Activated T-helper 17 cell treated with anti-CD3 and anti-CD28 coated beads, Interleukin-2, amount 50 U/mL, for 72 hours (primary cell): ENCODE data around the gene SGMS2. TPM values are rescaled to one million over a fixed set of nuclear protein-coding genes. Genes with fewer than 3 reads are reported as not detected.

Source experiments
- ATAC-seq: fragments of 150-1000 bp; cut with Tn5 transposase; replicated peaks from 2 replicates; pipeline ENCODE4 v1.10.0; 2021; ENCODE audit warnings: mild to moderate bottlenecking, moderate library complexity
- H3K27ac Mint-ChIP-seq: one replicate; pipeline ENCODE4 v1.8.0; 2022; ENCODE audit warnings: mixed read lengths
- H3K27me3 Mint-ChIP-seq: one replicate; pipeline ENCODE4 v1.8.0; 2022; ENCODE audit warnings: mixed read lengths
- H3K36me3 Mint-ChIP-seq: one replicate; pipeline ENCODE4 v1.8.0; 2022; ENCODE audit warnings: low read depth, mild to moderate bottlenecking, mixed read lengths
- H3K4me1 Mint-ChIP-seq: one replicate; pipeline ENCODE4 v1.8.0; 2022; ENCODE audit warnings: mixed read lengths
- H3K4me3 Mint-ChIP-seq: one replicate; pipeline ENCODE4 v1.8.0; 2022; ENCODE audit warnings: mild to moderate bottlenecking, mixed read lengths
- H3K9me3 Mint-ChIP-seq: one replicate; pipeline ENCODE4 v1.8.0; 2022; ENCODE audit warnings: mixed read lengths
- total RNA-seq, 2 donors: library from RNA; stranded (reverse); gene quantifications; one replicate each; pipeline ENCODE4 v1.2.3, GENCODE V29; 2022

Gene SGMS2
- total RNA-seq, 2 donors from 2014 or later, result 0.19 to 1.2 TPM

GRCh38 chr4:107870236-107870635 is 45.5 kb downstream of the SGMS2 start:
- no peak for ATAC-seq
- Mint-ChIP-seq H3K4me3 (no peak overlapping the region), H3K27me3 (peaks cover 6% of the 10 kb centered on the region), H3K4me1 (no peaks in the 10 kb centered on the region), H3K36me3 (no peaks in the 10 kb centered on the region), H3K27ac (no peak overlapping the region), H3K9me3 (no peaks in the 10 kb centered on the region)

GRCh38 chr4:107870916-107871786 is 46.4 kb downstream of the SGMS2 start:
- Mint-ChIP-seq H3K36me3 (no peaks in the 10 kb centered on the region), H3K27ac (no peak overlapping the region), H3K4me1 (no peaks in the 10 kb centered on the region), H3K27me3 (peaks cover 7% of the 10 kb centered on the region), H3K4me3 (no peak overlapping the region), H3K9me3 (no peaks in the 10 kb centered on the region)
- no peak for ATAC-seq

DNA sequence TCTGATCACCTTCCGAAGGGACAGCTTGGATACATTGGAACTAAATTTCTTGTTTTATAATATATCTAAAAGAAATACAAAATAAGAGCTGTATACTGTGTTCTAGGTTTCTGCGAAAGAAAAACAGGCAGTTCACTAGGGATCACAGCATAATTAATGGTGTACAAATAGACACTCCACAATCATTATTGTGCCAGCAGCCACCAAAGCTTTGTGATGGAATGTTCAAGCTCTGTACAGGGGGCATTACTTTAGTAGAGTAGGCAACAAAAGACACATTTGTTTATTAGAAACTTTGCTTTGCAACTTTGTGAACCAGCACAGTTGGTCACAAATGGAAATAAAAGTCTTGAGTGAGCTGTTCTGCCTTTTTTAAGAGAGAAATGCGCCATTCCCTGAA is 49.3 kb downstream of the SGMS2 start:
- Mint-ChIP-seq H3K27ac (no peak overlapping the region), H3K36me3 (no peaks in the 10 kb centered on the region), H3K4me1 (no peaks in the 10 kb centered on the region), H3K9me3 (no peaks in the 10 kb centered on the region), H3K4me3 (no peak overlapping the region), H3K27me3 (peaks cover 7% of the 10 kb centered on the region)
- no peak for ATAC-seq

DNA sequence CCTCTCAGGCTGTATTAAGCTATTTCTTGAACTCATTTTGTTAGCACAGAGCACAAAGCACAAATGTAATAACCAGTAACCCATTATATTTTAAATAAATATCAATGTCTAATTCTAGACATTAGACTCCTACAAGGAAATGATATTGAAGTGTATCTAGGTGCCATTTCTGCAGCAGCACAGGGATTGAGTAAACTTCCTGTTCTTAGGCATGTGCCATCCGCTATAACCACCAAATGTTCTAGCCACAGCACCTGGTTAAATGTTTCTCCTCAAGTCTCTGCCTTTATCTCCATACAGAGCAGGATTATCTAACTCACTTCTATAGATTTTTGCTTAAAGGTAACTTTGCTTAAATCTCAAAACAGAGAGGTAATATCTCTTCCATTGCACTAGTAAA is 51.4 kb downstream of the SGMS2 start:
- Mint-ChIP-seq H3K9me3 (no peaks in the 10 kb centered on the region), H3K27ac (no peak overlapping the region), H3K4me3 (no peak overlapping the region), H3K36me3 (no peaks in the 10 kb centered on the region), H3K27me3 (peaks cover 7% of the 10 kb centered on the region), H3K4me1 (no peaks in the 10 kb centered on the region)
- ATAC-seq, result no peak

- no peak overlapping the region for H3K4me3 Mint-ChIP-seq
- no peak for ATAC-seq
- H3K9me3 Mint-ChIP-seq, result no peaks in the 10 kb centered on the region
- H3K4me1 Mint-ChIP-seq, result no peaks in the 10 kb centered on the region
- H3K27me3 Mint-ChIP-seq, result peaks cover 12% of the 10 kb centered on the region
- no peak overlapping the region for H3K27ac Mint-ChIP-seq
- no peaks in the 10 kb centered on the region for H3K36me3 Mint-ChIP-seq
These were observed 52.6 kb downstream of the SGMS2 start for GRCh38 chr4:107877361-107877760.

GRCh38 chr4:107885865-107886264 is 61.1 kb downstream of the SGMS2 start:
- Mint-ChIP-seq H3K27ac (no peak overlapping the region), H3K4me3 (no peak overlapping the region), H3K4me1 (no peaks in the 10 kb centered on the region), H3K9me3 (no peaks in the 10 kb centered on the region), H3K36me3 (no peaks in the 10 kb centered on the region), H3K27me3 (peaks cover 13% of the 10 kb centered on the region)
- ATAC-seq, result no peak

DNA sequence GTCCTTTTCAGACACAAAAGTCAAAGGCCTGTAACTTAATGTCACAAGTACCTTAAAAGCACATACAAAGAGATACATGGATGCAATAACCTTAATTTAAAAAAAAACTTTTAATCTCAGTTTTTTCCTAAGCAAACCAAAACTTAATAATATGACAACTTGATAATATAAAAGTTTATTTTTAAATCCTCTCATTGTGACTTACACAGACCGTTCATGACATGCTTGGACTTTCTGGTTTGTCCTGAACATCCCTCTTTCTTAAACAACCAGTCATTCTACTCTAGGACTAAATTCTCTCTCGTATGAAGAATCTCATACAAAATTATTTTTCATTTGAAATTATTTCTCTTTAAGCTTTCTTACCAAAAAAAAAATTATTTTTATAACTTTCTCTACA is 63.5 kb downstream of the SGMS2 start:
- H3K36me3 Mint-ChIP-seq, result no peaks in the 10 kb centered on the region
- H3K9me3 Mint-ChIP-seq, result no peaks in the 10 kb centered on the region
- no peak for ATAC-seq
- H3K27me3 Mint-ChIP-seq, result peaks cover 13% of the 10 kb centered on the region
- no peaks in the 10 kb centered on the region for H3K4me1 Mint-ChIP-seq
- no peak overlapping the region for H3K27ac Mint-ChIP-seq
- H3K4me3 Mint-ChIP-seq, result no peak overlapping the region

- no peaks in the 10 kb centered on the region for H3K4me1 Mint-ChIP-seq
- no peak overlapping the region for H3K27ac Mint-ChIP-seq
- no peak overlapping the region for H3K4me3 Mint-ChIP-seq
- H3K27me3 Mint-ChIP-seq, result peaks cover 13% of the 10 kb centered on the region
- H3K36me3 Mint-ChIP-seq, result no peaks in the 10 kb centered on the region
- H3K9me3 Mint-ChIP-seq, result no peaks in the 10 kb centered on the region
- ATAC-seq, result no peak
These were observed 66.0 kb downstream of the SGMS2 start for GRCh38 chr4:107890779-107891178.

DNA sequence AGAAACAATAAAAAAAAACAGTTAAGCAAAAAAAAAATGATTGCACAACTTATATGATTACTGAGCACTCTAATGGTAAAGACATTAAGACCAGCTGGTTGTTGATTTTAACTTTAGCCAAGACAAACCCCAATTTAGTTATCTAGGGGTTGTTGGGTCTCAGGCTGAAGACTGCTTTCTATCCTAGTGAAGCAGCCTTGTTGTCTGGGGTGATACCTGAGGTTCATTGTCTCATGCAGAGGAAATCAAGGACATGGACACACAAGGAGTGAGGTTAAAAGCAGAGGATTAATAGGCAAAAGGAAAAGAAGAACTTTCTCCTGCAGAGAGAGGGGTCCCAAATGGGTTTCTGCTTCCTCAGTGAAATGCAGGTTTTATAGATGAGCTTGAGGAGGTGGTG is 66.6 kb downstream of the SGMS2 start:
- no peaks in the 10 kb centered on the region for H3K4me1 Mint-ChIP-seq
- H3K4me3 Mint-ChIP-seq, result no peak overlapping the region
- H3K36me3 Mint-ChIP-seq, result no peaks in the 10 kb centered on the region
- peaks cover 13% of the 10 kb centered on the region for H3K27me3 Mint-ChIP-seq
- ATAC-seq, result no peak
- no peaks in the 10 kb centered on the region for H3K9me3 Mint-ChIP-seq
- no peak overlapping the region for H3K27ac Mint-ChIP-seq

GRCh38 chr4:107893171-107894137 is 68.7 kb downstream of the SGMS2 start:
- H3K4me1 Mint-ChIP-seq, result no peaks in the 10 kb centered on the region
- H3K27ac Mint-ChIP-seq, result no peak overlapping the region
- H3K9me3 Mint-ChIP-seq, result no peaks in the 10 kb centered on the region
- H3K27me3 Mint-ChIP-seq, result peaks cover 13% of the 10 kb centered on the region
- H3K4me3 Mint-ChIP-seq, result no peak overlapping the region
- no peak for ATAC-seq
- no peaks in the 10 kb centered on the region for H3K36me3 Mint-ChIP-seq

- Mint-ChIP-seq H3K36me3 (no peaks in the 10 kb centered on the region), H3K4me3 (no peak overlapping the region), H3K4me1 (no peaks in the 10 kb centered on the region), H3K27me3 (peaks cover 13% of the 10 kb centered on the region), H3K9me3 (no peaks in the 10 kb centered on the region), H3K27ac (no peak overlapping the region)
- no peak for ATAC-seq
These were observed 69.4 kb downstream of the SGMS2 start for GRCh38 chr4:107894138-107894603.

- peak; percentile 95 for ATAC-seq
- Mint-ChIP-seq H3K9me3 (no peaks in the 10 kb centered on the region), H3K36me3 (no peaks in the 10 kb centered on the region), H3K4me3 (no peak overlapping the region), H3K27ac (peak overlapping the region; percentile 68), H3K27me3 (peaks cover 25% of the 10 kb centered on the region), H3K4me1 (no peaks in the 10 kb centered on the region)
These were observed 71.5 kb downstream of the SGMS2 start for GRCh38 chr4:107896158-107896645.

DNA sequence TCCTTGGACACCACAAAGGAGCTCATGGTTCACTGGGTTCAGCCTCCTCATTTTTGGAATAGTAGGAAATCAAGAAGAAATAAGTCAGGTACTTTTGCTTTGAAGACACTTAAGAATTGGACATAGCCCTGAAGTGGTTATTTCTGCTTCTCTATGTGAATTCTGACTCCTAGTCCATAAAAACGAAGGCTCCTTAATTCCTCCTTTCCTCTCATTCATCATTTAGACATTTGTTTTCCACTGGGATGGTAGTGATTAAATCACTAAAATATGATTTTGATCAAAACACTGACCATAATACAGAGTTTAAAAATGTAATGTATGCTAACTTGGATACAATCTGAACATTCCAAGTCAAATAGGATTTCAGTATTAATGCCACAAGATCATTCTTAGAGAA is 71.9 kb downstream of the SGMS2 start:
- no peak for ATAC-seq
- Mint-ChIP-seq H3K27ac (peak overlapping the region; percentile 68), H3K36me3 (no peaks in the 10 kb centered on the region), H3K4me3 (no peak overlapping the region), H3K9me3 (no peaks in the 10 kb centered on the region), H3K4me1 (no peaks in the 10 kb centered on the region), H3K27me3 (peaks cover 27% of the 10 kb centered on the region)

DNA sequence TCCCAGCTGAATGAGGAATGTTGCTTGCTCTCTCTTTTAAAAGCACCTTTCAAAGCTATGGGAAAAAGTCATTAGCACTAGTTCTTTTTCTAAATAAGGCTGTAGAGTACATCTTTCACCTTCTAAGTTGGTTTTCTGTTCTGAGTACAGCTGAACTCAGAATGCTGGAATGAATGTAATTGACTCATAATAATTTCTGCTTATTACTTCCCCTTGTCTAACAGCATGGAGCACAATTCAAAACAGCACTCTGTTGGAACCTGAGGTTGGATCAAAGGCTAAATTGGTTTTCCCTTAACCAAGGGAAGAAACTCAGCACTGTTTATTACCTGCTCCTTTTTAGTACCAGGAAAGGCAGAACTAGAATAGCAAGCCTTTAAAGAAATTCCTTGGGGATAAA is 73.1 kb downstream of the SGMS2 start:
- H3K27me3 Mint-ChIP-seq, result peaks cover 31% of the 10 kb centered on the region
- no peaks in the 10 kb centered on the region for H3K36me3 Mint-ChIP-seq
- no peak overlapping the region for H3K4me3 Mint-ChIP-seq
- H3K4me1 Mint-ChIP-seq, result no peaks in the 10 kb centered on the region
- H3K9me3 Mint-ChIP-seq, result no peaks in the 10 kb centered on the region
- peak; percentile 48 for ATAC-seq
- peak overlapping the region; percentile 32 for H3K27ac Mint-ChIP-seq
